ENCODE data around the gene ITSN1.
A peak's percentile ranks its signal among the peaks of the same experiment; 100 is the strongest.

- TF ChIP-seq, protein P1, sequence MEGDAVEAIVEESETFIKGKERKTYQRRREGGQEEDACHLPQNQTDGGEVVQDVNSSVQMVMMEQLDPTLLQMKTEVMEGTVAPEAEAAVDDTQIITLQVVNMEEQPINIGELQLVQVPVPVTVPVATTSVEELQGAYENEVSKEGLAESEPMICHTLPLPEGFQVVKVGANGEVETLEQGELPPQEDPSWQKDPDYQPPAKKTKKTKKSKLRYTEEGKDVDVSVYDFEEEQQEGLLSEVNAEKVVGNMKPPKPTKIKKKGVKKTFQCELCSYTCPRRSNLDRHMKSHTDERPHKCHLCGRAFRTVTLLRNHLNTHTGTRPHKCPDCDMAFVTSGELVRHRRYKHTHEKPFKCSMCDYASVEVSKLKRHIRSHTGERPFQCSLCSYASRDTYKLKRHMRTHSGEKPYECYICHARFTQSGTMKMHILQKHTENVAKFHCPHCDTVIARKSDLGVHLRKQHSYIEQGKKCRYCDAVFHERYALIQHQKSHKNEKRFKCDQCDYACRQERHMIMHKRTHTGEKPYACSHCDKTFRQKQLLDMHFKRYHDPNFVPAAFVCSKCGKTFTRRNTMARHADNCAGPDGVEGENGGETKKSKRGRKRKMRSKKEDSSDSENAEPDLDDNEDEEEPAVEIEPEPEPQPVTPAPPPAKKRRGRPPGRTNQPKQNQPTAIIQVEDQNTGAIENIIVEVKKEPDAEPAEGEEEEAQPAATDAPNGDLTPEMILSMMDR (conservative IDR thresholded peaks at IDR 0.05 in 1 of 2, IDR thresholded peaks at IDR 0.05 in 1 of 2; ENCODE audit: extremely low read depth in 1 of 2, insufficient read depth in 1 of 2, low read depth in 1 of 2, low read length in 2 of 2), result peak; percentile 92 to 95
- no peak for TF ChIP-seq EZH2 (IDR thresholded peaks at IDR 0.05; ENCODE audit: borderline replicate concordance, low read length)
These were observed 281.9 kb downstream of the ITSN1 start for GRCh38 chr21:33924079-33924765.
